Measurements from ENCODE around the gene RNF224.
A peak's percentile ranks its signal among the peaks of the same experiment; 100 is the strongest.
"Not testable (repeated sequence)": the region's sequence is repeated elsewhere in the genome, so short reads cannot be mapped to it uniquely, and the experiment has no call there.

RNF224 gene

DNA sequence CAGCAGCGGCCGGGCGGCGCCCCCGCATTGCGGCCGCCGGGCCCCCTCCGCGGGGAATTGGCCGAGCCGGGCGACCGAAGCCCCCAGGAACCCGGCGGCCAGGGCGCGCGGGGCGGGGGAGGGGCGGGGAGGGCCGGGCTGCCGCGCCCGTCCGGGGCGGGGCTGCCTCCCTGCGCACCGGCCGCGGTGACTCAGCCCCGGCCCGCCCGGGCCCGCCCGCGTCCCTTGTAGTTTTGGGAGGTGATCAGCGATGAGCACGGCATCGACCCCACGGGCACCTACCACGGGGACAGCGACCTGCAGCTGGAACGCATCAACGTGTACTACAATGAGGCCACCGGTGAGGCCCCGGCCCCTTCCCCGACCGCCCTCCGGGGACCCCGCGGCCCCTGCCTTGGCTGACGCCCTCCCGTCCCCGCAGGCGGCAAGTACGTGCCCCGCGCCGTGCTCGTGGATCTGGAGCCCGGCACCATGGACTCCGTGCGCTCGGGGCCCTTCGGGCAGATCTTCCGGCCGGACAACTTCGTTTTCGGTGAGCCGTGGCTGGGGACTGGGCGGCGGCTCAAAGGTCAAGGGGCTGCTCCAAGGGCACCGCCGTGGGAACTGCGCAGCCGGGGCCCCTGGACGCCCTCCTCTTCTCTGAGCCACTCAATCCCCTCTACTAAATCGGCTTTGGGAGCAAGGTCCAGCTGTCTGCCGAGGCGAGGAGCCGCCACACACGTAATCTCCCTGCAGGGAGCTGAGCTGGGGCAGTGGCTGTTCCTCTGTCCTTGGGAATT, 14.4 kb downstream of the RNF224 start:
- peak; percentile 39 to 65 (median 53) for DNase-seq

GRCh38 chr9:137242269-137243203, 15.2 kb downstream of the RNF224 start:
- DNase-seq: no peak

DNA sequence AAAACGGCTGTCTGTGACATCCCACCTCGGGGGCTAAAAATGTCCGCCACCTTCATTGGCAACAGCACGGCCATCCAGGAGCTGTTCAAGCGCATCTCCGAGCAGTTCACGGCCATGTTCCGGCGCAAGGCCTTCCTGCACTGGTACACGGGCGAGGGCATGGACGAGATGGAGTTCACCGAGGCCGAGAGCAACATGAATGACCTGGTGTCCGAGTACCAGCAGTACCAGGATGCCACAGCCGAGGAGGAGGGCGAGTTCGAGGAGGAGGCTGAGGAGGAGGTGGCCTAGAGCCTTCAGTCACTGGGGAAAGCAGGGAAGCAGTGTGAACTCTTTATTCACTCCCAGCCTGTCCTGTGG, 15.9 kb downstream of the RNF224 start:
- not testable (repeated sequence) for DNase-seq

DNA sequence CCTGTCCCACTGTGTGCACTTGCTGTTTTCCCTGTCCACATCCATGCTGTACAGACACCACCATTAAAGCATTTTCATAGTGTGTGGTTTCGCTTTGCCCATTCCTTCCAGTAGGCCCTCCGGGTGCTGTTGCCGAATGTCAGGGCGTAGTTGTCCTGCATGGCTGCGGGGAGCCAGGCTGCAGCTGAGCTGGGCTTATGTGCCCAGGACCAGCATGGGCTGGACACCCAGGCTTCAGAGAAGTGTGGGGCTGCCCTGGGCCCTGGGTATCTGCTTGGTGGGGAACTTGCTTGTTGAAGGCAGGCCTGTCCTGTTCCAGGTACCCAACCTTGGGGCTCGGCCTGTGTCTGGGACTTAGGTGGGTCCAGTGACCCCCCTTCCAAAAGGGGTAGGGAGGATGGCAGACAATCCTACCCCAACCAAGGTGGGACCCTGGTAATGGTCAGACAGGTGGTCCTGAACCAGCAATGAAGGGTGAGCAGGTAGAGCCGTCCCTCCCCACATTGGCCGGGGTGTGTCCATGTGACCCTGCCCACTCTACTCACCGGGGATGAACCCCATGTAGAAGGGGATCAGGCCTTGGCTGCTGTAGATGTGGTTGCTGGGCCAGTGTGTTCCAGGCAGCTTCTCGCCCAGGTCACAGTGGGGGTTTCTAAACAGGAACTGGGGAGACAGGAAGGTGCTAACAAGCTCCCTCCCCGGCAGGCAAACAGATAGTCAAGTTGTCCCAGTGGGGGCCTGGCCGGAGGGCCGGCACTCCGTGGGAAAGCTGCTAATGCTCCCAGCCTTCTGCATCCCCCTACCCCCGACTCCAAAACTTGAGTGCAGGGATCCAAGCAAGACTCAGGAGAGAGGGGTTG, 16.6 kb downstream of the RNF224 start:
- DNase-seq: no peak

DNA sequence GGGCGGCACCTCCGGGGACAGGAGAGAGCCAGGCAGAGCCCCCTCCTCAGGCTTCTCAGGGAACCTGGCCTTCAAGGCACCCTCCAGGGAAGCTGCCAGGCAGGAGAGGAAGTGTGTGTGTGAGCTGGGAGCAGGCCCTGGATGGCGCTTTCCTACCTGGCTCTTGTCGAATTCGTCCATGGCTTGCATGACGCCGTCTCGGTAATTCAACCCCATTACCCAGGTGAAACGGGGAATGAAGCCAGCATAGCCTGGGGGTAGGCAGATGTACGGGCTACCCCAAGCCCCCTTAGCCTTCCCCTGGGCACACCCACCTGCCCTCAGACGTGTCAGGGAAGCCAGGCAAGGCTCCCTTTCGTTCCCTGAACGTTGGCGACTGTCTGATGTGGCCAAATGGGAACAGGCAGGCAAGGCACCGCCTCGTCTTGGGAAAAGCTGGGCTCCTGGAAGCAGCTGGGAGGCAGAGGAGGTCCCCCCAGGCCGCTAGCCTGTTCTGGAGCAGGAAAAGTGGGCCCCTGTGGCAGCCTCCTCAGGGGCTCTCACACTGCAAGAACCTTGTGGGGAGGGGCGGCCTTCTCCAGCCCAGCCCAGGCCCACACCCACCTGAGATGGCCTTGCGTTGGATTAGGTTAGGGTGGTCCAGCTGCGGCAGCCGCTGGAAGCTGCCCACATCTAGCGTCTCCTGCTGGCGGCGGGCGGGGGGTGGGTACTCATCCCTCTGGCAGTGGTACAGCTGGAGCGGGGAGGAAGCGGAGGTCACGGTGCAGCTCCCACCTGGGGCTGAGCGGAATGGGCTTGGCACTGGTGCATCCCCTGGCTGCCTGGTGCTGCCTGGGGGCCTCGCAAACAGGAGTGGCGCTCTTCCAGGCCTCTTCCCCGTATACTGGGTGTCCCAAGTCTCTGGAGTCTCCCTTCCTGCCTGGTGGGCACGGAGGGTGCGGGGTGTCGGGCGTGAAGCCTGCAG, 17.5 kb downstream of the RNF224 start:
- DNase-seq: no peak

GRCh38 chr9:137245450-137246421, 18.4 kb downstream of the RNF224 start:
- DNase-seq: no peak

DNA sequence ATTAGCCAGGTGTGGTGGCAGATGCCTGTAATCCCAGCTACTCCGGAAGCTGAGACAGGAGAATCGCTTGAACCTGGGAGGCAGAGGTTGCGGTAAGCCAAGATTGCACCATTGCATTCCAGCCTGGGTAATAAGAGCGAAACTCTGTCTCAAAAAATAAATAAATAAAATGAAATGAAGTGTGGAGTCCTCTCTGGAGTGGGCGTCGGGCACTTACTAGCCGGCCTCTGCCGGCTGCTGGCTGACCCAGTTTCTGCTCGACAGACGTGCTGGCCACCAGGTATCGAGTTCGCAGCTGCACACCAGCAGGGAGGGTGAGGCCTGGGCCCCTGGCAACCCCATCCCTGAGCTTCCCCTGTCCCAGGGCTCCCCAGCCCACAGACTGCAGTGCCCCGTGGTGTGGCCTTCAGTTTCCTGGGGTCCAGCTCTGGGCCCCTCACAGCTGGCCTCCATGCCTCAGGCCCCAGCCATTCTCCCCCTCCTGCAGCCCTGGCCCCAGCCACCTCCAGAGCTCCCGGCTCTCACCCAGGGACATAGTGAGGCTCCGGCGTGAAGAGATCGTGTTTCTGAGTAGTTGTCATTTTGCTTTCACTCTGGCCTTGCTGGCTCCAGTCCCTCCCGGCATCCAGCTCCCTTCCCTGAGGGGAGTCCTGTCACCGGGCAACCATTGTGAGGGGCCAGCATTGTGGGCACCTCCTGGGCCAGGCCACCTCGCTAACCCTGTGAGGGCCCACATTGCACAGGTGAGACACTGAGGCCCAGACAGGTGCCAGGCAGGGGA, 20.0 kb downstream of the RNF224 start:
- no peak for DNase-seq

GRCh38 chr9:137247916-137248175, 20.5 kb downstream of the RNF224 start:
- no peak for DNase-seq

DNA sequence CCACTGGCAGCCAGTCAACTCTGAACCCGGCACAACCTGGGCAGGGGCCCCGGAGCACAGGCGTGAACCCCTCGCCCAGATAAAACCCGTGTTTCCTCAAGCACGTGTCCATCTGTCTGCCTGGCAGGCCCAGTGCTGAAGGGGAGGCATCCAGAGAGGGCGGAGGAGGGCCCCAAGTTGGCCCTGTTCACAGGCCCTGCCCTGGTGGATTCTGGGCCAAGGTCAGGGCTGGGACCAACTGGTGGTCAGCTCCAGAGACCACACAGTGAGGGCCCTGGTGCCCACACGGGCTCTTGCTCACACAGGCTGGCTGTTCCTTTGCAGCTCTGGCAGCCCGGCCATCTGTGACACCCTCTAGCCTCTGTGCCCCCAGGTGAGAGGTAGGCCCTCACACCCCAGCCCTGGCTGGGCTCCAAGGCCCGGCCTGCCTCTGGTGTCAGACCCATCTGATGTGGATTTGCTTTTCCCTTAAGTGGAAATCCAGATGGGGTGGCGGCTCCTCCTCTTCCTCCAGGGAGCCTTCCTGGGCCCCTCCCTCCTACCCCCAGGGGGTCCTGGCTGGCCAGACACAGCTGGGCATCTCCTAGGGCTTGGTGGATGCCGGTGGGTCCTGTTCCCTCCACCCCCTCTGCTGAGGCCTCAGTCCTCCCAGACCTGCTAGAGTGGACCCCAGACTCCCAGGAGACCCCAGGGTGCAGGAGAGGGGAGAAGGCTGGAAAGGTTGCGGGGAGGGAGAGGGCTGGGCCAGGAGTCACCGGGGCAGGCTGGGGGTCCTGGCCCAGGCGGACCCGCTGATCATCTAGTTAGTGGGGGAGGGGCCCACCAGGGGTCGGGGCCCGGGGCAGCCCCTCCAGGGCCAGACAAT, 23.3 kb downstream of the RNF224 start:
- DNase-seq: no peak

- no peak for DNase-seq
These were observed 23.8 kb downstream of the RNF224 start, which contains the start of gene STPG3 for GRCh38 chr9:137251194-137251461. Gene STPG3, plus strand, starts transcription at chr9:137251286. Its CDS starts 1 bp downstream, at chr9:137251287.

DNA sequence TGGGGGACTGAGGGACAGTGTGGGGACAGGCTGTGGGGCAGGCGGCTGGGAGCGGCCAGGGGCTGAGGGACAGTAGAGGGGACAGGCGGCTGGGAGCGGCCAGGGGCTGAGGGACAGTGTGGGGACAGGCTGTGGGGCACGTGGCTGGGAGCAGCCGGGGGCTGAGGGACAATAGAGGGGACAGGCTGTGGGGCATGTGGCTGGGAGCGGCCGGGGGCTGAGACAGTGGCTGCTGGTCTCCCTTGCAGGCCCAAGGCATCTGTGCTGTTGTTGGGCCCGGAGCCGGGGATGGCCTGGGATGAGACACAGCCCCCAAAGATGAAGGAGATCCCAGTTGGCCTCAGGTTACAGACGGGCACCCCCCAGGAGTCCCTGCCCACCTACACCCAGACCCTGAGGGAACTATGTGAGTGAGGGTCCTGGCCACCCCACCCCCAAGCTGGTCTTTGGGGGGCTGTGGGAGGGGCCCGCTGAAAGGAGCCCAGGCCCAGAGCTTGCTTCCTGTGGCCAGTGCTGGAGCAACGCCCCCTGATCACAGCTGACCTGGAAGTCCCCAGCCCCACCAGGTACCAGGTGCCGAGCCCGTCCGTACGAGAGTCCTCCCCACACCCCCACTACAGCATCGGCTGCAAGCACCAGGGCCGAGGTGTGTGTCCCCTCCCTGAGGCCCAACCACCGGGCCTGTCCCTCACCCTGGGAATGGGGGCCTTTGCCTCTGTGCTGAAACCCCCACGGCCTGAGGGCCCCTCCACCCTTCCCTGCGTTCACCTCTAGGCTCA, 24.4 kb downstream of the RNF224 start:
- DNase-seq: no peak

GRCh38 chr9:137252555-137253506, 25.5 kb downstream of the RNF224 start:
- DNase-seq: no peak

GRCh38 chr9:137253717-137254623, 26.7 kb downstream of the RNF224 start:
- DNase-seq: no peak

GRCh38 chr9:137254624-137255447, 27.5 kb downstream of the RNF224 start, which contains the start of gene NELFB:
Gene NELFB, plus strand, starts transcription at chr9:137255327.
- DNase-seq: peak; percentile 92 to 97 (median 94)
